Hepatocyte (in vitro differentiated cells): Measurements from ENCODE around the gene BTRC. TPM values are rescaled to one million over a fixed set of nuclear protein-coding genes. Genes with fewer than 3 reads are reported as not detected.

Experiments
- DNase-seq: peaks from one replicate; pipeline ENCODE4 v3.0.0-alpha.2; 2016; ENCODE audit warnings: low spot score
- H2AFZ ChIP-seq: fragments of 200-600 bp; sonication (generic); 2 replicates; pipeline ENCODE4 v1.6.0; 2016; ENCODE audit warnings: antibody characterized with exemption, mild to moderate bottlenecking
- H3K27ac ChIP-seq: fragments of 200-600 bp; sonication (generic); 2 replicates; pipeline ENCODE4 v1.5.1; 2016; ENCODE audit warnings: mild to moderate bottlenecking
- H3K27me3 ChIP-seq: fragments of 200-600 bp; sonication (generic); 2 replicates; pipeline ENCODE4 v1.6.1; 2016
- H3K36me3 ChIP-seq: fragments of 200-600 bp; sonication (generic); replicated peaks from 2 replicates; pipeline ENCODE4 v1.5.1; 2016; ENCODE audit warnings: low read depth; ENCODE audit not compliant: insufficient read depth
- H3K4me1 ChIP-seq: fragments of 200-600 bp; sonication (generic); 2 replicates; pipeline ENCODE4 v1.5.1; 2016; ENCODE audit warnings: mild to moderate bottlenecking, moderate library complexity; ENCODE audit not compliant: insufficient read depth
- H3K4me2 ChIP-seq: fragments of 200-600 bp; sonication (generic); 2 replicates; pipeline ENCODE4 v1.6.0; 2016
- H3K4me3 ChIP-seq: fragments of 200-600 bp; sonication (generic); 2 replicates; pipeline ENCODE4 v1.5.1; 2016; ENCODE audit warnings: mild to moderate bottlenecking
- H3K79me2 ChIP-seq: fragments of 200-600 bp; sonication (generic); 2 replicates; pipeline ENCODE4 v1.6.0; 2017; ENCODE audit warnings: mild to moderate bottlenecking
- H3K9me2 ChIP-seq: fragments of 200-600 bp; sonication (generic); replicated peaks from 2 replicates; pipeline ENCODE4 v1.6.0; 2017; ENCODE audit warnings: mild to moderate bottlenecking; ENCODE audit not compliant: insufficient read depth
- H3K9me3 ChIP-seq: fragments of 200-600 bp; sonication (generic); 2 replicates; pipeline ENCODE4 v1.5.1; 2016; ENCODE audit warnings: low read depth, mild to moderate bottlenecking
- H4K20me1 ChIP-seq: fragments of 200-600 bp; sonication (generic); 2 replicates; pipeline ENCODE4 v1.6.0; 2016; ENCODE audit warnings: mild to moderate bottlenecking; ENCODE audit not compliant: insufficient read depth, poor library complexity, severe bottlenecking
- EZH2 ChIP-seq: fragments of 200-600 bp; sonication (generic); IDR thresholded peaks from 2 replicates; pipeline ENCODE4 v1.6.1; 2016; ENCODE audit warnings: antibody characterized with exemption, mild to moderate bottlenecking, borderline replicate concordance
- EZH2phosphoT487 ChIP-seq: fragments of 200-600 bp; sonication (generic); IDR thresholded peaks from one replicate; pipeline ENCODE4 v1.6.1; 2018; ENCODE audit warnings: antibody characterized with exemption, mild to moderate bottlenecking, low read depth, moderate library complexity; ENCODE audit not compliant: unreplicated experiment, severe bottlenecking
- WGBS: methylation state at CpG from one replicate; pipeline ENCODE4 v1.1.6; 2016; ENCODE audit warnings: low lambda C conversion rate; ENCODE audit errors: missing lambda C conversion rate; 5-methylcytosine and 5-hydroxymethylcytosine counted together
- polyA plus RNA-seq: library from polyadenylated mRNA; unstranded; fragments of >200 nt; fragmentation: Nextera tagmentation; extraction: Ambion mirVana; gene quantifications from 2 replicates; pipeline ENCODE4 v1.2.1, GENCODE V29; 2016
- total RNA-seq: library from RNA; depleted of rRNA; stranded (reverse); fragments of >200 nt; gene quantifications from 2 replicates; pipeline ENCODE4 v1.2.3, GENCODE V29; 2014
- TF ChIP-seq, protein P1 (sequence below): fragments of 200-600 bp; sonication (generic); IDR thresholded peaks from 2 replicates; pipeline ENCODE4 v1.5.1; 2016; ENCODE audit warnings: antibody characterized with exemption, mild to moderate bottlenecking; ENCODE audit not compliant: poor library complexity

The BTRC gene
- total and polyA plus RNA-seq, 2 experiments from 2014 or later, result 14.5 to 24.3 TPM

GRCh38 chr10:101572126-101572525, 218.2 kb downstream of the BTRC start:
- Histone ChIP-seq H3K4me1 (peaks cover 6% of the 10 kb centered on the region), H4K20me1 (no peaks in the 10 kb centered on the region), H2AFZ (no peak overlapping the region), H3K27ac (no peak overlapping the region), H3K27me3 (peaks cover 28% of the 10 kb centered on the region), H3K9me2 (no peaks in the 10 kb centered on the region), H3K36me3 (no peaks in the 10 kb centered on the region), H3K4me2 (no peak overlapping the region), H3K4me3 (no peak overlapping the region), H3K9me3 (no peaks in the 10 kb centered on the region), H3K79me2 (no peaks in the 10 kb centered on the region)
- no peak for DNase-seq
- TF ChIP-seq EZH2phosphoT487, result no peak
- TF ChIP-seq, protein P1, sequence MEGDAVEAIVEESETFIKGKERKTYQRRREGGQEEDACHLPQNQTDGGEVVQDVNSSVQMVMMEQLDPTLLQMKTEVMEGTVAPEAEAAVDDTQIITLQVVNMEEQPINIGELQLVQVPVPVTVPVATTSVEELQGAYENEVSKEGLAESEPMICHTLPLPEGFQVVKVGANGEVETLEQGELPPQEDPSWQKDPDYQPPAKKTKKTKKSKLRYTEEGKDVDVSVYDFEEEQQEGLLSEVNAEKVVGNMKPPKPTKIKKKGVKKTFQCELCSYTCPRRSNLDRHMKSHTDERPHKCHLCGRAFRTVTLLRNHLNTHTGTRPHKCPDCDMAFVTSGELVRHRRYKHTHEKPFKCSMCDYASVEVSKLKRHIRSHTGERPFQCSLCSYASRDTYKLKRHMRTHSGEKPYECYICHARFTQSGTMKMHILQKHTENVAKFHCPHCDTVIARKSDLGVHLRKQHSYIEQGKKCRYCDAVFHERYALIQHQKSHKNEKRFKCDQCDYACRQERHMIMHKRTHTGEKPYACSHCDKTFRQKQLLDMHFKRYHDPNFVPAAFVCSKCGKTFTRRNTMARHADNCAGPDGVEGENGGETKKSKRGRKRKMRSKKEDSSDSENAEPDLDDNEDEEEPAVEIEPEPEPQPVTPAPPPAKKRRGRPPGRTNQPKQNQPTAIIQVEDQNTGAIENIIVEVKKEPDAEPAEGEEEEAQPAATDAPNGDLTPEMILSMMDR, result no peak
- 92% methylated on average over 7 of the region's 7 CpGs for WGBS

DNA sequence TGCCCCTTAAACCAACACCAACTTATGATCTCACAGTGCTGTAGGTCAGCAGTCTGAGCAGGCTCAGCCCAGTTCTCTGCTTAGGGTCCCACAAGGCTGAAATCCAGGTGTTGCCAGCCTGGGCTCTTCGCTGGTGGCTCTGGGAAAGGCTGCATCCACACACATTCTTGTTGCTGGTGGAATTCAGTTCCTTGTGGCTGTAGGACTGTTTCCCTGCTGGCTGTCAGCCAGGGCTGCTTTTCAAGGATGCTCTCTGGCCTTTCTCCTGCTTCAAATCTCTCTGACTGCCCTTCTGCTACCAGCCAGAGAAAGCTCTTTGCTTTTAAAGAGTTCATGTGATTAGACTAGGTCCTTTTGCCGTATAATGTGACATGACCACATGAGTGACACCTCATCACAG, 218.8 kb downstream of the BTRC start:
- Histone ChIP-seq H3K9me2 (no peaks in the 10 kb centered on the region), H3K9me3 (no peaks in the 10 kb centered on the region), H3K27ac (no peak overlapping the region), H3K79me2 (no peaks in the 10 kb centered on the region), H3K4me2 (no peak overlapping the region), H3K27me3 (peaks cover 22% of the 10 kb centered on the region), H3K4me3 (no peak overlapping the region), H3K4me1 (peaks cover 6% of the 10 kb centered on the region), H2AFZ (no peak overlapping the region), H3K36me3 (no peaks in the 10 kb centered on the region), H4K20me1 (no peaks in the 10 kb centered on the region)
- TF ChIP-seq EZH2 (no peak), EZH2phosphoT487 (no peak)
- DNase-seq, result no peak
- 95% methylated on average over 2 of the region's 2 CpGs for WGBS

DNA sequence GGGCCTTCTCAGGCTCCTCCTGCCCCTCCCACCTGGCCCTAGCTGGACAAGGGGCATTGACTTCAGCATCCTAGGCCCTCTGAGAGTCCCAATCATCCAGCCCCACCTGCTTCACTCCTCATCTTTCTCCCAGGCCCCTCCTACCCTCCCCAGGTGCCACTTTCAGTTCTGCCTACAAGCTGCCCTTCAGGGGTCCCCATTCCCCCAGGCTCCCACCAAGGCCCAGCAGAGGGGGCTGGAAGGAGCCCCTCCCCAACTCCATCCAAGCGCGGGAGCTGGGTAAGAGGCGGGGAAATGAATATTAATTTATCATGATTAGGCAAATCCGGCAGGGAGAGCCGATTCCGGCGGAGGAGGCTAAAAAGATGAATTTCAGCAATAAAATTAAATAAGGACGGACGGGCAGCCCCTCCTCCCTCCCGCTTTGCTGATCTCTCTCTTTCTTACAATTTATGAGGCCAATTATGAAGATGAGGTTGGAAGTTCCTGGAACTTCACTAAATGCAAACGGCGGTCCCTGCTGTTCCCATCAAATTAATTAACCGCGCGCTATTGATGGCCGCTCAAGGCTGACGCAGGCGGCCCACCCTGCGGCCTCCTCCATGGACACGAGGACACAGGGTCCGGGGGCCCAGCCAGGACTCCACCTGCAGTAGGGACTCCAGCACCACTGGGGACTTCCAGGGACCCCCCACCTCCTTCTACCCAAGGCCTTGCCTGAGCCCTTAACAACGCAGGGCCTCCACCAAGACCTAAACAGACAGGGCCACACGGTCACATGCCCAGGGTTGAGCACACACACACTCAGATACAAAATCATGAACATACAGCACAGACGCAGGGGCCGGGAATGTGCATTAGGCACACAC, 220.2 kb downstream of the BTRC start:
- 90% methylated on average over 25 of the region's 25 CpGs for WGBS
- H3K36me3 ChIP-seq, result no peaks in the 10 kb centered on the region
- no peak overlapping the region for H2AFZ ChIP-seq
- H3K4me2 ChIP-seq, result no peak overlapping the region
- H3K79me2 ChIP-seq, result no peaks in the 10 kb centered on the region
- no peak for DNase-seq
- H3K4me3 ChIP-seq, result no peak overlapping the region
- TF ChIP-seq, protein P1, result no peak
- TF ChIP-seq EZH2phosphoT487, result no peak
- no peak for TF ChIP-seq EZH2
- H3K9me3 ChIP-seq, result no peaks in the 10 kb centered on the region
- H4K20me1 ChIP-seq, result no peaks in the 10 kb centered on the region
- H3K4me1 ChIP-seq, result peaks cover 6% of the 10 kb centered on the region
- peaks cover 8% of the 10 kb centered on the region for H3K27me3 ChIP-seq
- H3K9me2 ChIP-seq, result no peaks in the 10 kb centered on the region
- no peak overlapping the region for H3K27ac ChIP-seq

DNA sequence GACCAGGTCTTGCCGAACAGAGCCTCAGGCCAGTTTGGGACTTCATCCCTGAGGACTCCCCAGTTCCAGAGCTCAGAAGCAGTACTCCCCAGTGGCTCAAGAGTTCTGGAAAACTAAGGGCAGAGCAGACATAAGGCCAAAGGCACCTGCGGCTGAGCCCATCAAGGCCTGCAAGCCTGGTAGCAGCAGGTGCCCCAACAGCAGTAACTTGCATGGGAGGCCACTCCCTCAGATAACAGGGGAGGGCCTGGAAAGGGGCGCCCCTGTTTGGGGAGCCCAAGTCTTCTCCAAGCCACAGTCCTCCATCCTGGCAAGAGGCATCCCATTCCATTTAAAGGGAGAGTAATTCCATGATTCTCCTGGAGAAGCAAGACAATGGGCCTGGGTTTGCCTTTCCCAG, 221.1 kb downstream of the BTRC start:
- Histone ChIP-seq H3K79me2 (no peaks in the 10 kb centered on the region), H3K4me1 (peaks cover 6% of the 10 kb centered on the region), H3K9me3 (no peaks in the 10 kb centered on the region), H2AFZ (no peak overlapping the region), H3K36me3 (no peaks in the 10 kb centered on the region), H3K4me2 (no peak overlapping the region), H4K20me1 (no peaks in the 10 kb centered on the region), H3K4me3 (no peak overlapping the region), H3K27me3 (no peaks in the 10 kb centered on the region), H3K27ac (no peak overlapping the region), H3K9me2 (no peaks in the 10 kb centered on the region)
- no peak for DNase-seq
- WGBS, result 93% methylated on average over 3 of the region's 3 CpGs
- TF ChIP-seq, protein P1, result no peak
- TF ChIP-seq EZH2 (no peak), EZH2phosphoT487 (no peak)
